Stimulated activated CD8-positive, alpha-beta memory T cell treated with anti-CD3 and anti-CD28 coated beads, Interleukin-7, amount 100 ng/mL, for 1 hour (primary cell): Measurements from ENCODE around the gene DCTN2.
"Not testable (repeated sequence)": the region's sequence is repeated elsewhere in the genome, so short reads cannot be mapped to it uniquely, and the experiment has no call there.

Source experiments
- DNase-seq, 2 donors: peaks; one replicate each; pipeline ENCODE4 v3.0.0-alpha.2; 2020; ENCODE audit warnings: low read depth in 2 of 2

DCTN2 gene

DNA sequence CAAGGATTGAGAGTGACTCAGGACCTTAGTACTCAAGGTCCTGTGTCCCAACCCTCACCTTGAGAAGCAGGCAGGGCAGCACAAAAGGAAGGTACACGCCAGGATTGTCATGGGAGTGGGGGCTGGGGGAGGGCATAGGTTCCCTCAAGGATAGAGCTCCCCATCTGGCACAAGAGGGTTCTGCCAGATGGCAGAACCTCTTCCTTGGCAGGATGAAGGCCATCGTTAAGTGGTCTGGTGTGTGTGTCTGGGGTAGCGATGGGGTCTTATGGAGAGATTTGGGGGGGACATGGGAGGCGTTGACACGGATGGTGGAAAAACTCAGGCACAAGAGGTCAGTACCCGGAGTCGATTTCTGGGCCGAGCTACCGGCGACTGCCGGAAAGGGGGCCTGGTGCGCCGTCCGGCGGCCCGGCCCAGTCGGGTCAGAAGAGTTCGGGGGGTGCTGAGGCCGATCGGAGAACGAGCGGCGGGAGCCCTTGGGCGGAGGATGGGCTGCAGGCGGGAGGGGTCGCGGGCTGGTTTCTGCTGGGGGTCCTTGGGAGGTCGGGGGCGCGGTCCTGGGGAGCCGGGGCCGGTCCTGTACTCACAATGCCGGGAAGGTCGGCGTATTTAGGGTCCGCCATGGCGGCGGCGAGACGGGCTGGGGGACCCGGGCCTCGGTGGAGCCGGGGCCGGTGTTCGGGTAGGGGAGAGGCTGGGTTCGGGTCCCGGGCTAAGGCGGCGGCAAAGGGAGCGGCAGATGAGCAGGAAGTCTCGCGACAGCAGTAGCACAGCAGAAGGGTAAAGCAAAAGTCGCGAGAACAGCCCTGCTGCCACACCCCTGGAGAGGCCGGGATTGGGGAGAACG is at the start of gene DCTN2:
Gene DCTN2, minus strand, starts transcription at position 755 of the 850 bp plus-strand sequence. Its CDS starts 129 bp downstream, at position 626.
- DNase-seq = peak; percentile 70 to 76

DNA sequence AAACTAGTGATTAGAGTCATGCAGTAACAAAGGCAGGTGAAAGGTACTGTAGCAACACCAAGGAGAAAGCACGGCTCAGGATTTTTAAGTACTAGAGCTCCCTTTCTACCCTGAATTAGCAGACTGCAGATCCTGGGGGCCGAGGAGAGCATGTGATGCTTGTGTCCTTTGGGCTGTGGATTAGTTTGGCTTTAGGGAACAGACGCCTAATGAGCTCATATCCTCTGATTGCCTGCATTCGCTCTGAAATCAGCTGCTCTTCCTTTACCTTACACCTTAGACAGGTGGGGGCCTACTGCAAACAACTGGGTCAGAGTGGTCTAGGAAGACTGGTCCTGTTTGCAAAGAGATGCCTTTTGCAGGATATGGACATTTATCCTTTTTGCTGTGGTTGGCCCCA is 46.2 kb upstream of the DCTN2 start:
- no peak for DNase-seq

DNA sequence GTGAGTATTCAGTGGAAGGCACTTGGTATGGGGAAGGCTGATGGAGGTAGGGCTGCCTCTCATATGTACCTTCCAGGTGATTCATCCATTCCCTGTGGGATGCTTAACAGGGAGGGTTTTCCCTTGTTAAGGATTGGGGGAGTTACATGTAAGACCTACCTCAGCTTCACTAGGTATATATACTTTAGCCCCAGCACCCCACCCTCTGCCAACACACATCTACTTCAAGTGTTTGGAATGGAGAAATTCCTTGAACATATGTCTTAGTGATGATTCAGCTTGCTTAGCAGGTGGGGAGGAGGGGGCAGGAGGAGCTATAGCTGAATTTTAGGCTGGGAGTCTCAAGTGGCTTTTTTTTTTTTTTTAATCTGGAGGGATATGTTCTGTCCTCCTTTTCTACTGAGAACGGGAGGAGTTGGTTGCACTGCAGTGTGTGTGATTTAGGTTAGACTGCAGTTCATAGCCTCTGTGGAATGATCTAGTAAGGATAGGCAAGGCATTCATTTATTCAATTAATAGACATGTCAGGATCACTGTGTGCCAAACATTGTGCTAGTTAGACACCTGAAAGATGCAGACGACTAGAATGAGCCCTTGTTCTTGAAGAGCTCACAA is 45.7 kb upstream of the DCTN2 start:
- no peak for DNase-seq

DNA sequence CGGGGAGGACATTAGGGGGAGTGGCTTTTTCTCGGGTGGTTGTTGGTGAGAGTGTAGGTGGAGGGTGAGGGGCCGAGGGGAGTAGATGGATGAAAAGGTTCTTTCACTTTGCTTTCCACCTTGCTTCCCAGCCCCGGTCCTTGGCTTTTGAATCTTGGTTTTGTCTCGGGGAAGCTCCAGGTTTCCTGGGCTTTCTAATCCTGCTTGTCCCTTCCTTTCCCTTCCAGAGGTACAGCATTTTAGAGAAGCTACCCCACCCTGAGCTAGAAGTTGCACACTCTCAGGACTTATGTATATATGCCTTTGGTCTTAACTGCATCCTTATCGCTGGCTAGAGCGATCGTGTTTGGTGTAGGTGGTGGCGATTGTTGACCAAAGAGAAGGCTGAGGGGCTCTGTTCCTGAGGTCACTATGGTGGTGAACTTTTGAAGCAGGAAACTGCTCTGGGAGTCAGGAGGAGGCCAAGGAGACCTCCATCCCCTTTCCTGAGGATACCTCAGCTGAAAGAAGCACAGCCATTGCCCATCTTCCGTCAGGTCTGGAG is 44.9 kb upstream of the DCTN2 start:
- DNase-seq = no peak

DNA sequence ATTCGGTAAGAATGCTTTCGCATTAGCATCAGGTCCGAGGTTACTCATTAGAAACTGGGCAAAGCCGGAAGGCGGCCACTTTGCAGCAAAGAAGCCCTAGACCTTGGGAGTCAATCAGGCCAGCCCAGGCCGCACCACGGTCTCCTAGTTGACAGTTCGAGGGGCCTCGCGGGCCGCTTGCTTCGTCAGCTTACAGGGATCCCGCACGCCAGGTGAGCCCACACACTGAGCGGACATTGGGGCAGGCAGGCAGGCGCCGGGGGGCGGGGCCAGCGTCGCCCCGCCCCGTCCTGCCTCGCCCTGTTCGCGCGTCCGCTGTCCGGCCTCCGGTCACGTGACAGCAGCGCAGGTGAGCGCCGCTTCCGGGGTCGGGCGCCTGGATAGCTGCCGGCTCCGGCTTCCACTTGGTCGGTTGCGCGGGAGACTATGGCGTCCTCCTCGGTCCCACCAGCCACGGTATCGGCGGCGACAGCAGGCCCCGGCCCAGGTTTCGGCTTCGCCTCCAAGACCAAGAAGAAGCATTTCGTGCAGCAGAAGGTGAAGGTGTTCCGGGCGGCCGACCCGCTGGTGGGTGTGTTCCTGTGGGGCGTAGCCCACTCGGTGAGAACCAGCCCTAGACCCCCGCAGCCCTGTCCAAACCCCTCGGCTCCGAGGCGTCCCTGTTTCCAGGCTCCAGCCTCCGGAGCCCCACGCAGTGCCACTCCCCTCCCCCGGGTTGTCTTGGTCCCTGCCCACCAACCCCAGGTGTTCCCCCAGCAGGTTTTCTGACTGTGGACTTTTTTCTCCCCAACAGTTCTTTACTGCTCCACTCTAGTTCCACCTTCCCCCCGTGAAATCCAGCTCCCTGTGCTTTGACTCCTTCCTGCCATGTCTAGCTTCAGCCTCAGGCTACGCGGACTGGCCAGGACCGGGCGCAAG is 44.1 kb upstream of the DCTN2 start, which contains the start of gene PIP4K2C:
Gene PIP4K2C, plus strand, starts transcription at position 329 of the 918 bp plus-strand sequence. Its CDS starts 98 bp downstream, at position 427.
- DNase-seq = peak; percentile 45 to 49

DNA sequence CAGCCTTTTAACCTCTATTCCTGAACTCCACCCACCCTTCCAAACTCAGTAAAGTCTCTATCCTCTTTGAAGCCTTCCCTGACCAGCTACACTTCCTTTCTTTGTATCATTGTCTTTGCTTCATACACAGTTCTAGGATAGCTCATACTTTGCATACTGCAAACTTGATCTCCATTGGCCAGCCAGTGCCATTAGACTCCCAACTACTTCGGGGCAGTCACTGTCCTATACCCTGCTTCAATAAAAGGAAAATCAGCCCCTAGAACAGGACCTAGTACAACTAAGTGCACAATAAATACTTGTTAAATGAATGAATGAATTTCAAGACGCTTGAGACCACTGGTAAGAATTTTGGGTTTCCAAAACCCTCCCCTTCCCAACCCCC is 43.5 kb upstream of the DCTN2 start:
- no peak for DNase-seq

DNA sequence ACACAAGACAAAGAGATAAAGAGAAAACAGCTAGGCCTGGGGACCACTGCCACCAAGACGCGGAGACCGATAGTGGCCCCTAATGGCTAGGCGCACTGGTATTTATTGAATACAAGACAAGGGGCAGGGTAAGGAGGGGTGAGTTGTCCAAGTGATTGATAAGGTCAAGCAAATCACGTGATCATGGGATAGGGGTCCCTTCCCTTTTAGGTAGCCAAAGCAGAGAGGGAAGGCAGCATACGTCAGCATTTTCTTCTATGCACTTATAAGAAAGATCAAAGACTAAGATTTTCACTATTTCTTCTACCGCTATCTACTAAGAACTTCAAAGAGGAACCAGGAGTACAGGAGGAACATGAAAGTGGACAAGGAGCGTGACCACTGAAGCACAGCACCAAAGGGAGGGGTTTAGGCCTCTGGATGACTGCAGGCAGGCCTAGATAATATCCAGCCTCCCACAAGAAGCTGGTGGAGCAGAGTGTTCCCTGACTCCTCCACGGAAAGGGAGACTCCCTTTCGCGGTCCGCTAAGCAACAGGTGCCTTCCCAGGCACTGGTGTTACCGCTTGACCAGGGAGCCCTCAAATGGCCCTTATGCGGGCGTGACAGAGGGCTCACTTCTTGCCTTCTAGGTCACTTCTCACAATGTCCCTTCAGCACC is 42.1 kb upstream of the DCTN2 start:
- DNase-seq = not testable (repeated sequence)

DNA sequence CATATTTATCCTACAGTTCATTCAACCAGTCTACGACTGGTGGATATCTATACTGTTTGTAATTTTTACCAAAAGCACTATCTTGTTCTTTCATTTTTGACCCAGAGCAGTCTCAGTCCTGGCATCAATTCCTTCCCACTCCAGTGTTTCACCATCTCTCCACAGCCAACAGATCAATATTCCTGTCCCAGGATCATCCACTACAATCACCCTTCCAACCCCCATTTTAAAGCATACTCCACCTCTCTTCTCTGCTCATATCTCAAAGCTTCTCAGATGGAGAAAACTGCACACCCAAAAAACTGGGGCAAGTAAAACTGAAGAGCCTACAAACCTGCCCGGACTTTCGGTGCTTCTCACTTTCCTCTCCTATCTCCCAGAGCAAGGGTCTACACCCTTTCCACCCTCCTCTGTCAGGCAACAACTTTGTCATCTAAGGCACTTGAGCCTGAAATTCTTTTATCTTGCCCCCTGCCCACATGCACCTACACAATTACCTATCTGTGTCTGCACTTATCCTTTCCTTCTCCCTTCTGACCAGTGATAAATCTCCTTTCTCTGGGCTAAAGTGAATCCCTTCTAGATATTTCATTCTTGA is 39.9 kb upstream of the DCTN2 start:
- no peak for DNase-seq

DNA sequence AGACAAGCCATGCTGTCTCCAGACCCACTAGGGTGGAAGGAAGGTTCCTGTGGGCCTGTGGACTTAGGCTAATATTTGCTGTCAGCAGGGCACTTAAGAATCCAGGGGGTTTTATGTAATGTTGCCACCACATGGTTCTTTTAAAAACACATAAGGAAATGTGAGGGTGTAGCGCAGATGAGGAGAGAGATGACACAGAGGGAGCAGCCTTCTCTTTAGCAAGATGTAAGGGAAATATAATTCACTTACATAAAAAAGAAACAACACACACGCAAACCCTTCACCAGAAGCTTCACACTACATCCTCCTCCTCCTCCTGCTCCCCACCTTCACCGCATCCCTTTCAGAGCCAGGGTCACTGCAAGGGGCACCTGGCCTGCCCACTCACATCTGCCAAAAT is 39.1 kb upstream of the DCTN2 start:
- no peak for DNase-seq

DNA sequence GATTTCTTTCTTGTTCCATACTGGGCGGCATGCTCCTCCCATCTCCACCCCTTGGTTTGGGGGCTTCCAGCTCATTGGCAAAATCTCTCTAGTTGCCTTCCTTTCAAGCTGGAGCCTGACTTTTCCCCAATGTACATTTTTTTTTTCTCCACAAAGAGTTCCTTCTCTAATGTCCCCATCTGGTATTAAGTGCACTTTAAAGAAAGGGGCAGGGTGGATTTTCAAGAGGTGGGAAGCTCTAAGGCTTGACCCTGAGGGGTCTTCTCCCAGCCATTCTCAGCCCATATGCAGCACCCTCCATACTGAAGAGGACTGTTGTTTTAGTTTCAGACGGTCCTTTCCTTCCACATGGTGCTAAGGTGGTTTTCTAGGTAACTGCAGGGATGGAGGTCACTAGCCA is 38.2 kb upstream of the DCTN2 start:
- no peak for DNase-seq

DNA sequence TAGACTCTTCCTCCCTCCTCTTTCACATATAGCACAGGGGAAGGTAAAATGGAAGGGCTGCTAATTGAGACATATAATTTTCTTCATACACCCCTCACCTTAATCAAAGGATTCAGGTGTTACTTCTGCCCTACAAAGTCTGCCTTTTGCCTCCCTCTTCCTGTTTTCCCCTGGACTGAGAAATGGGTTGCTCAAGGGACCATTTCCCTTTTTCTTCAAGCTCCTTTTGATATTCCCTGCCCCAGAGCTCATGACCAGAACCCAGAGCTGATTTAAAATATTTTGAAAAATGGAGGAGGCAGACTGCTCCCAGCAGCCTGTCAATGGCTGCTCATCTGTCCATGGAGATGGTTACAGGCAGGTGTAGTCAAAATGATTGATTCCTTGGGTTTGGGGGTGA is 37.7 kb upstream of the DCTN2 start:
- no peak for DNase-seq

DNA sequence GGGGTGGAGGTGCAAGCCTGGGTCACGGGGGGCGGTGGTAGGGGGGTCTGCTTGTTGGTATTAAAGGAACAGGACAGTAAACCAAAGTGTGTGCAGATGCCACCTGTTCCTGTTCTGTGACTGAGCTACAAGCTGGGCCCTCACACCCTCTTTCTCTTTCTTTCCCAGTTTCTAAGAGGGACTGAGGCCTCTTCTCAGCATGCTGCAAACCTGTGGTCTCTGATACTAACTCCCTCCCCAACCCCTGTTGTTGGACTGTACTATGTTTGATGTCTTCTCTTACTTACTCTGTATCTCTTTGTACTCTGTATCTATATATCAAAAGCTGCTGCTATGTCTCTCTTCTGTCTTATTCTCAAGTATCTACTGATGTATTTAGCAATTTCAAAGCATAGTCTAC is 37.1 kb upstream of the DCTN2 start:
- no peak for DNase-seq

DNA sequence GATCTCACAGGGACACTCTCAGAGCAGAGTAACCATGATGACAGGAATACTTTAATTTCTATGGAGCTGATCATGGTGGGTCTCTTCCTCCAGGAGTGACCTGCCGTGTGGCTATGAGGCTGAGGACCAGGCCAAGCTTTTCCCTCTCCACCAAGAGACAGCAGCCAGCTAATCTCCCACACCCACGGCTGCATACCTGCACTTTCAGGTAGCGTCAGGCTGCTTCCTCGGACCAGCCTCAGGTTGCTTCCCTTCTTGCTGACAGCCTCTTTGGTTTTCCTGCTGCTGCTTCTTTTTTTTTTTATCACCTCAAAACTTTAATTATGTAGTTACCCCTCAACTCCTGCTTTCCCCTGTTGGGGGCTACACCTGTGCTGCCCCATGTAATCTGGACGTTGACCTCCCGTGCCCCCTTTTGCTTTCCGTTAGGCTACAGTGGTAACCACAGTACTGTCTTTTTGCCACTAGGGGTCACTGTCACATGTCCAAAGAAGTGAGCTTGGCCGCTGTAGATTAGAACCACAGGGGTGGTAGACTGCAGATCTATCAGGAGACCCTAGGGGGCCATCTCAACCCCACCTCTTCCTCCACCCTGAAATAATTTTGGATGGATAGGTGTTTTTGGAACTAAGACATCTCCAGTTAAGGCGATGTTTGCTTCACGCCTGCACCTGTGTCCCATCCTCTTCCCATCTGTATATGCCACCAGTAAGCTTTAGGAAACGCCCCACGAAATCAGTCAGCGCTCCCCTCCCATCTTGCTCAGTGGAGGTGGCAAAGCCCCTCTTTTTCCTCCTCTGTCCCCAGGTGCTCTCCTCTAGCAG is 36.2 kb upstream of the DCTN2 start:
- DNase-seq = peak; percentile 28 to 36

DNA sequence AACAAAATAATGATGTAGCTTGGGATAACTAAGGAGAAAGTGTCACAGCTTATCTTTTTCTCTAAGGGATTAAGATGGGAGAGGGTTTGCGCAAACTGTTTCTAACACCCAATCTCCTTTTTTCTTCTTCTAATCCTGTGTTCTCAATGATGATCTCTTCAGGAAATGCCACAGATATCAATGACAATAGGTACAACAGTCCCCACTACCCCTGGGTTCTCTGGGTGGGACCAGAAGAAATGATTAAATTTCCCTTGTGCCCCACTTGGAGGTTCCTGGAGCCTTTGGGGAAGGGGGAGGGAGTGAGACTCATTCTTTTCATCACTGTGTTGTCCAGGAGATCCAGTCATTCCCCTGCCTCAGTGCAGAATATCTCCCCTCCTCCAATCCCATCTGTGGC is 35.4 kb upstream of the DCTN2 start:
- no peak for DNase-seq

DNA sequence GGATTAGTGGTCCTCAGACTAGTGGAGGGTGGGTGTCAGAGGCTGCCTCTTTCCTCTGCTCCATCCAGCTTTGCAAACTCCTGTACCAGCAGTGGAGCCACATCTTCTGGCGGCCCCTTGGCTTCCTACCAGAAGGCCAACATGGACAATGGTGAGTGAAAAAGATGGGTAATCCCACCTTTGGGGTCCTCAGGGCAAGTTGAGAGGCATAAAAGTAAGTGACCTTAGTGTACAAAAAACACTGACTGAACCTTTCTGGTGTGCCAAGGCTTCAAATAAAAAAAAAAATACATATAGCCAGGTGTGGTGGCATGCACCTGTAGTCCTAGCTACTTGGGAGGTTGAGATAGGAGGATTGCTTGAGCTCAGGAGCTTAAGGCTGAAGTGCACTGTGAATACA is 34.8 kb upstream of the DCTN2 start:
- no peak for DNase-seq

DNA sequence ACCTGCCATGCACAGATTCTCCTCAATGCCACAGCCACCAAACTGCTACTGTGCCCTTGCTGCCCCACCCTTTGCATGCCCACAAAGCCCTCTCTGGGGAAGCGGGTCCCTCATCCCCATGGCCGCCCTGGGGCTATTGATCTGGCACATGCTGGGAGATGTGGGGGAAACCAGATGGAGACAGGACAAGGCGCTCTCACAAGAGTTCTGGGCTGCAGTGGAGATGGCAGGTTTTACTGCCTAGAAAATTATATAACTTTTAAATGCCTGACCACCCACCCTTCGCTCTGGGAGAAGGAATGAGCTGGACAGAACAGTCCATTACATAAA is 33.4 kb upstream of the DCTN2 start:
- no peak for DNase-seq

DNA sequence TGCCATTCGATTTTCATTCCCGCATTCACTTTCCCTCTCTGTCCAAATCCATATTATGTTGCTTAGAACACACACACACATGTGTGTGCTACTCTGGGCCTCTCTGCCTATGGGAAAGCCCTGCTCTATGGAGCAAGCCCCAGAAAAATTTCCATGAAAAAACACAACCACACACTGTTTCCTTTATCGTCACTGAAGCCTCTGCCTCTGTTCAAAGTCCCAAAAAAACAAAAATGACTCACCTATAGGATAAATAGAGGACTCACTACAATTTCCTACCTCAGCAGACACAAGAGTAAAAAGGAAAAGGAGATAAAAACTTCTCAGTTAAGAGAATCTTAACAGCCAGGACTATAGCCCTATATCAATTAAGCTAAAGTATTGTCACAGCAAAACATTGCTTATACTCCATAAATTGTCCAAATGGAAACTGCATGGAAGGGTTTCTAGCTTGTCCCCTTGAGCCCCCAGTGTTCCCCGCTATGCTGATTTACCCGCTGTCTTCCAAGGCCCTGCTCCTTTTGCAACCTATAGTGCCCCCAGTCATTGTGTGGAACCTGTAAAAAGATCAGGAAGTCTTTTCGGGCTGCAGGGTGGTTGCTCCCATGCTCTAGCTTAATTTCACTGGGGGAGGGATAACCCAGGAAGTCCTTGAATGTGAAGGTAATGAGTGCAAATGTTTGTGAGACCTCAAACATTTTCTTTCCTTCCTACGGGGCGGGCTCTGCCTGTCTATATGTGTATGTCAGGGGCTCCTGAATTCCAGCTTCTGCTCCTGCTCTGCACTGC is 32.9 kb upstream of the DCTN2 start:
- DNase-seq = no peak

DNA sequence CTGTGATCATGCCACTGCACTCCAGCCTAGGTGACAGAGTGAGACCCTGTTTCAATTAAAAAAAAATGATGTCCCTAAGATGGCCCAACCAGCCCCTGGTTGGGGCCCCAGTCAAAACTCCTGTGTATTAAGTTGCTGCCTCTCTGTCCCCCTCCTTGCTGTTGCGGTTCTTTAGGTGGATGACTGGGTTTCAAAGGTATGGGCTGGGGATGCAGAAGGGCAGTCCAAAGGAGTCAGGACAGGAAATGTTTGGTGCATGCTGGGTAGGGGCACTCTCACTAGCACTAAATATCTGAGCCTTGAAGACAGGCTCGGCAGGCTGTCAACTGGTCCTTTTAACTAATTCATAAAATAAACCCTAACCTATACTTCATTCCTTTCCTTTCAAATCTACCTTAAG is 32.0 kb upstream of the DCTN2 start:
- no peak for DNase-seq

DNA sequence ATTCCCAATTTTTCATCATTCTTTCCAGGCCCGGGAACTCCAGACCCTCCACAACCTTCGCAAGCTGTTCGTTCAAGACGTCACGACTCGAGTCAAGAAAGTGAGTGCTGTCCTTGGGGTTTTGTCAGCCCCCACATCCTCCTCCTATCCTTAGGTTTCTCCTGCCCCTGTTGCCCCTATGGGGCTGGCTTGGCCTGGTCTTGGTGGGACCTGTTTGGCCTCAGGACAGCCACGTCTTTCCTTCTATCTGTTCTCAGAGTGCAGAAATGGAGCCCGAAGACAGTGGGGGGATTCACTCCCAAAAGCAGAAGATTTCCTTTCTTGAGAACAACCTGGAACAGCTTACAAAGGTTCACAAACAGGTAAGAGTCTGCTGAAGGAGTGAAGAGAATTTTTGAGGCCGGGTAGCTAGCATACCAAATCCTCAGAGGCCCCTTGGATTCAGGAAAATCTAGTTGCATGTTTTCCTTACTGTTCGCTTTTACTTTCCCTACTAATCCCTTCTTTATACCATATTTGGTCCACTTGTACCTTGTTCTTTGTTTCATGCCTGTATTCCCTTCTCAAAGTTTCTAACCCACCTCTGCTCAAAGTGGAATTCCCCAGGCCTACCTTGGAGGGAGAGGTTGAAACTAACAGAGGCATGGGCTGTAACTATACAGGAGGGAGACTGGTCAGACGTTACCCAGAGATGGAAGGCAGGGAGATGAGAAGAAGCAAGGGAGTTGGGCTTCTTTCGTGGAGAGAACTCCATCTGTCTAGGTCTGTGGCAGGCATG is 31.2 kb upstream of the DCTN2 start:
- no peak for DNase-seq
